ENCODE data around the gene PAPOLG. TPM values are rescaled to one million over a fixed set of nuclear protein-coding genes. Genes with fewer than 3 reads are reported as not detected.

Gene PAPOLG
- total RNA-seq, 1 donor from 2014 or later: 54.2 TPM

Small RNA genes within 50 kb of the gene (small RNA-seq; reads per million reads assigned to genes)
- gene RN7SL632P (not detected), gene RNU6-612P (not detected)

Other genes starting within 250 kb of the PAPOLG start
- gene BCL11A, start 202.6 kb upstream of the PAPOLG start, total RNA-seq: 68.1 TPM
- gene REL, start 125.3 kb downstream of the PAPOLG start, total RNA-seq: 5.7 TPM